Body of pancreas (tissue), 4 donors: ENCODE data around the gene TOP3B. TPM values are rescaled to one million over a fixed set of nuclear protein-coding genes. Genes with fewer than 3 reads are reported as not detected.

Source experiments
- ATAC-seq: fragments of 150-250 bp; one replicate; pipeline ENCODE4 v1.9.1; 2016
- DNase-seq, 4 donors: peaks; one replicate each; pipeline ENCODE4 v3.0.0-alpha.2; 2019
- H3K27ac ChIP-seq, 4 donors: fragments of 200-600 bp; sonication (generic); 1 replicate in 3 of 4; 2 replicates in 1 of 4; pipeline versions ENCODE4 v1.5.1 to v1.6.1; 2016 to 2019; ENCODE audit warnings: mild to moderate bottlenecking in 1 of 4, mixed read lengths in 1 of 4, moderate library complexity in 1 of 4
- H3K27me3 ChIP-seq, 2 donors: fragments of 200-600 bp; sonication (generic); one replicate each; pipeline ENCODE4 v1.6.0; 2016; ENCODE audit warnings: mild to moderate bottlenecking in 1 of 2
- H3K36me3 ChIP-seq, 2 donors: fragments of 200-600 bp; sonication (generic); replicated peaks in 1 of 2; 2 replicates each; pipeline ENCODE4 v1.5.1; 2016; ENCODE audit warnings: low read depth in 2 of 2; ENCODE audit not compliant: insufficient read depth in 1 of 2
- H3K4me1 ChIP-seq: fragments of 200-600 bp; sonication (generic); one replicate; pipeline ENCODE4 v1.6.0; 2016
- H3K4me3 ChIP-seq, 2 donors: fragments of 200-600 bp; sonication (generic); 1 replicate in 1 of 2; 2 replicates in 1 of 2; pipeline ENCODE4 v1.5.1; 2016 to 2019
- H3K9me3 ChIP-seq, 3 donors: fragments of 200-600 bp; sonication (generic); 1 replicate in 2 of 3; 2 replicates in 1 of 3; pipeline ENCODE4 v1.5.1; 2016
- POLR2A ChIP-seq, 3 donors: fragments of 450-650 bp; IDR thresholded peaks; one replicate each; pipeline ENCODE4 v1.6.1; 2016; ENCODE audit warnings: antibody characterized with exemption in 3 of 3, mild to moderate bottlenecking in 2 of 3
- WGBS, 2 donors: methylation state at CpG; one replicate each; pipeline ENCODE4 v1.1.5; 2017; 5-methylcytosine and 5-hydroxymethylcytosine counted together
- intact Hi-C: fragments of 100-400 bp; cut with DNase I; formaldehyde crosslinking; loops from one replicate; pipeline ENCODE4 v1.15.1; 2023
- total RNA-seq, 2 donors: library from RNA; depleted of rRNA; stranded (reverse); fragments of >200 nt; gene quantifications; one replicate each; pipeline ENCODE4 v1.1.0, GENCODE V29; 2016
- TF ChIP-seq, protein P1 (sequence below), 7 experiments: fragments of 450-650 bp in 4 of 7; fragments of 200-600 bp in 3 of 7; sonication (generic) in 3 of 7; IDR thresholded peaks; one replicate each; pipeline ENCODE4 v1.5.1; 2016 to 2019; ENCODE audit warnings: antibody characterized with exemption in 7 of 7

Gene TOP3B
- total RNA-seq, 2 donors from 2014 or later = 19.2 to 48.8 TPM

DNA sequence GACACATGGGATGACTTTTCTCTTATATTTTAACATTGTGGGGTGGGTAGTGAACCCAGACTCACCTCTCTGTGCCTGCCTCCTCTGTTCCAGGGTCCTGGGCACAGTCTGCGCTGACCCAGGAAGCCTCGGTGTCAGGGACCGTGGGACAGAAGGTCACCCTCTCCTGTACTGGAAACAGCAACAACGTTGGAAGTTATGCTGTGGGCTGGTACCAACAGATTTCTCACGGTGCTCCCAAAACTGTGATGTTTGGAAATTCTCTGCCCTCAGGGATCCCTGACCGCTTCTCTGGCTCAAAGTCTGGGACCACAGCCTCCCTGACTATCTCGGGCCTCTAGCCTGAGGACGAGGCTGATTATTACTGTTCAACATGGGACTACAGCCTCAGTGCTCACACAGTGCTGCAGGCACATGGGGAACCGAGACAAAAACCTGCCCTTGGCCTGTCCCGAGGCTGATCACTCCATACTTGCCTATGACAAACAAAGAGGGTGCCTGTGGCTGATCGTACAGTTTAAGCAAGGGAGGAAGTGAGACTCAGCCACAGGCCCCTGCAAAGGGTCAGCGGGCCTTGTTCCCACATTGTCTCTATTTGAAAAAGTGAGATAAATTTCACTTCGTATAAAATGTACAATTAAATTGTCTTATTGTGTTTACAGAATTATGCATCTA is 43.7 kb upstream of the TOP3B start:
- no peaks in the 10 kb centered on the region for H3K4me1 ChIP-seq
- intact Hi-C loops = no loop called here
- H3K9me3 ChIP-seq = peaks cover 0 to 4% (median 0%) of the 10 kb centered on the region in 3 donors
- ATAC-seq = no peak
- no peak for TF ChIP-seq POLR2A (IDR thresholded peaks at IDR 0.05)
- TF ChIP-seq, protein P1, sequence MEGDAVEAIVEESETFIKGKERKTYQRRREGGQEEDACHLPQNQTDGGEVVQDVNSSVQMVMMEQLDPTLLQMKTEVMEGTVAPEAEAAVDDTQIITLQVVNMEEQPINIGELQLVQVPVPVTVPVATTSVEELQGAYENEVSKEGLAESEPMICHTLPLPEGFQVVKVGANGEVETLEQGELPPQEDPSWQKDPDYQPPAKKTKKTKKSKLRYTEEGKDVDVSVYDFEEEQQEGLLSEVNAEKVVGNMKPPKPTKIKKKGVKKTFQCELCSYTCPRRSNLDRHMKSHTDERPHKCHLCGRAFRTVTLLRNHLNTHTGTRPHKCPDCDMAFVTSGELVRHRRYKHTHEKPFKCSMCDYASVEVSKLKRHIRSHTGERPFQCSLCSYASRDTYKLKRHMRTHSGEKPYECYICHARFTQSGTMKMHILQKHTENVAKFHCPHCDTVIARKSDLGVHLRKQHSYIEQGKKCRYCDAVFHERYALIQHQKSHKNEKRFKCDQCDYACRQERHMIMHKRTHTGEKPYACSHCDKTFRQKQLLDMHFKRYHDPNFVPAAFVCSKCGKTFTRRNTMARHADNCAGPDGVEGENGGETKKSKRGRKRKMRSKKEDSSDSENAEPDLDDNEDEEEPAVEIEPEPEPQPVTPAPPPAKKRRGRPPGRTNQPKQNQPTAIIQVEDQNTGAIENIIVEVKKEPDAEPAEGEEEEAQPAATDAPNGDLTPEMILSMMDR (IDR thresholded peaks at IDR 0.05) = no peak
- 76 to 80% methylated on average over 11 to 13 of the region's 13 CpGs for WGBS, 2 donors
- H3K4me3 ChIP-seq = no peak overlapping the region
- no peak for DNase-seq
- H3K27ac ChIP-seq = no peak overlapping the region
- H3K27me3 ChIP-seq = no peaks in the 10 kb centered on the region
- no peaks in the 10 kb centered on the region for H3K36me3 ChIP-seq

DNA sequence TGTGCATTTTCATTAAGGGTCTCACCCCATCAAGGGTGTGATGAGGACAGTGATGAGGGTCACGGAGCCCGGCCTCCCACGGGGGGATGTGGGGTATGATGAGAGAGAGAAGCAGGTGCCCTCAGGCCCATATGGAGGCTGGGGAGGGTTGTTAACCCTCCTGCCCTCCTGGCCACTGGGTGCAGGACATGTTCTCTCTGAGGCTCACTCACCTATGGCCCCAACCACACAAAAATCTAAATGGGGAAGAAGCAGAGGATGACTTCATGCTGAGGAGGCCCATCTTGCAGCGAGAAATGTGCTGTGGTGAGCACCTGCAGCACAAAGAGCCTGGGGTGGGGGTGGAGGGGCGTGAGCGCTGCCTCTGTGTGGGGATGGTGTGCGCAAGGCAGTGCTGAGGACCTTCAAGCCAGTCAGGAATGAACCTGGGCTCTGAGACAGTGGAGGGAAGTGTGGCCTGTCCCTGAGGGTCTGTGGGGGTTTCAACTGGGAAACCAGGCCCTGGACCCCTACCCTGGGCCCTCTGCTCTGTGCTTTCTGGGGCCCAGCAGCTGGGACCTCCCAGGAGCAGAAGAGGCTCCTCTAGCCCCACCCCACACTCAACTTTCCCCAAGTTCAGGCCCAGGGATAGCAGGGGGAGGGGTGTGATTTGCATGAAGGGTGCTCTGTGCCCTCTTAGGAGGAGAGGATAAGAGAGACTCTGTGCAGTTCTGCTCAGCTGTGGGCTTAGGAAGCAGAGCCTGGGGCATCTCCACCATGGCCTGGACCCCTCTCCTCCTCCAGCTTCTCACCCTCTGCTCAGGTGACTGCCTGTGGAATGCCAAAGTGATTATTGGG is 43.0 kb upstream of the TOP3B start:
- Histone ChIP-seq H3K4me3 (no peak overlapping the region), H3K4me1 (no peaks in the 10 kb centered on the region), H3K27me3 (no peaks in the 10 kb centered on the region), H3K36me3 (no peaks in the 10 kb centered on the region), H3K27ac (no peak overlapping the region), H3K9me3 (peaks cover 0 to 4% (median 0%) of the 10 kb centered on the region in 3 donors)
- intact Hi-C loops = no loop called here
- DNase-seq = no peak
- TF ChIP-seq, protein P1 (IDR thresholded peaks at IDR 0.05) = no peak
- no peak for TF ChIP-seq POLR2A (IDR thresholded peaks at IDR 0.05)
- WGBS, 2 donors = 86 to 88% methylated on average over 4 to 7 of the region's 7 CpGs
- no peak for ATAC-seq

DNA sequence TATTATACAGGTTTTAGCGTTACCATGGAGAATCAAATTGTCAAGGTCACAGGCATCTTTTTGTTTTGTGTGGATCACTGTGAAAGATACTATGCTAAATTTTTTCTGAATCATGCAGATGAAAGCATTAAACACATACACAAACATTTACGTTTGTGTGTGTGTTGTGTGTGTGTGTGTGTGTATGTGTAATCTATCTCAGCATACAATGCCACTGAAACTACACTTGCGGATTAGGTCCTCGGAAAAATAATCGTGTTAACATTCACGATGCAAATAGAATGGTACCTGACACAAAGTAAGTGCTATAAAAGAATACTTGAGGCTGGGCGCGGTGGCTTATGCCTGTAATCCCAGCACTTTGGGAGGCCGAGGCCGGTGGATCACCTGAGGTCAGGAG is 41.9 kb upstream of the TOP3B start:
- H3K9me3 ChIP-seq = peaks cover 0 to 4% (median 0%) of the 10 kb centered on the region in 3 donors
- no peaks in the 10 kb centered on the region for H3K36me3 ChIP-seq
- no peaks in the 10 kb centered on the region for H3K4me1 ChIP-seq
- H3K4me3 ChIP-seq = no peak overlapping the region
- no peaks in the 10 kb centered on the region for H3K27me3 ChIP-seq
- TF ChIP-seq, protein P1 (IDR thresholded peaks at IDR 0.05) = no peak
- TF ChIP-seq POLR2A (IDR thresholded peaks at IDR 0.05) = no peak
- DNase-seq (no peak), ATAC-seq (no peak)
- no peak overlapping the region for H3K27ac ChIP-seq
- intact Hi-C loops = no loop called here
- 88 to 89% methylated on average over 10 of the region's 10 CpGs for WGBS, 2 donors

DNA sequence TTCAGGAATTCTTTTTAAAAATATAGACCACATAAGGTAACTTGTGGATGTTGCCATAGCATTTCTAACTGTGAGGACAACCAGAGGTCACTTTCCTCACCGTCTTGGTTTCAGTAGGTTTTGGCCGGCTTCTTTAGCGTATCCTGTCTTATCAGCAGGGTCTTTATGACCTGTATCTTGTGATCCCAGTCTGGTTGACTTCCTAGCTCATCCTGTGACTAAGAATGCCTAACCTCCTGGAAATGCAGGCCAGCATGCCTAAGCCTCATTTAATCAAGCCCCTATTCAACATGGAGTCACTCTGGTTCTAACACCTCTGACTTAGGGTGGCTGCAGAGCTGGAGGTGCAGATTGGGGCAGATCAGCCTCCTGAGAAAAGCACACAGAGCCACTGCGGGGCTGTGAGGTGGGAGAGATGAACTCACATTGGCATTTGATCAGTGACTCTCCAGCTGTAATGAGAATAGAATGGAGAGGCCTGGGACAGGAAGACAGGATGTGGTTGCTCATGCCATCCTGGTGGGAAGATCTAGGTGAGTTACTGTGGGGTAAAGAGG is 41.1 kb upstream of the TOP3B start:
- Histone ChIP-seq H3K4me3 (no peak overlapping the region), H3K27ac (no peak overlapping the region), H3K4me1 (no peaks in the 10 kb centered on the region), H3K9me3 (peaks cover 0 to 4% (median 0%) of the 10 kb centered on the region in 3 donors), H3K36me3 (no peaks in the 10 kb centered on the region), H3K27me3 (no peaks in the 10 kb centered on the region)
- ATAC-seq (no peak), DNase-seq (no peak)
- TF ChIP-seq, protein P1 (IDR thresholded peaks at IDR 0.05) = no peak
- no peak for TF ChIP-seq POLR2A (IDR thresholded peaks at IDR 0.05)
- WGBS, 2 donors = 88 to 94% methylated on average over 4 of the region's 4 CpGs
- intact Hi-C loops = no loop called here
